HG02588 (cell line): Measurements from ENCODE around the gene PLEKHA7.
"Not testable (repeated sequence)": the region's sequence is repeated elsewhere in the genome, so short reads cannot be mapped to it uniquely, and the experiment has no call there.

ENCODE experiments used
- ATAC-seq: cut with Tn5 transposase; IDR thresholded peaks from one replicate; pipeline ENCODE4 v1.9.1; 2021; ENCODE audit warnings: mild to moderate bottlenecking, moderate library complexity; ENCODE audit not compliant: unreplicated experiment

Gene PLEKHA7

GRCh38 chr11:16942911-16943310 lies 71.3 kb downstream of the PLEKHA7 start:
- no peak for ATAC-seq

- ATAC-seq, result no peak
Observed at GRCh38 chr11:16942342-16942741, 71.9 kb downstream of the PLEKHA7 start.

- ATAC-seq, result no peak
Observed at GRCh38 chr11:16941935-16942334, 72.3 kb downstream of the PLEKHA7 start.

- no peak for ATAC-seq
Observed at GRCh38 chr11:16938061-16938460, 76.2 kb downstream of the PLEKHA7 start.

GRCh38 chr11:16936643-16937042 lies 77.6 kb downstream of the PLEKHA7 start:
- ATAC-seq, result no peak

GRCh38 chr11:16935518-16936302 lies 78.5 kb downstream of the PLEKHA7 start:
- ATAC-seq, result no peak

GRCh38 chr11:16933756-16934603 lies 80.2 kb downstream of the PLEKHA7 start:
- no peak for ATAC-seq

GRCh38 chr11:16933291-16933690 lies 80.9 kb downstream of the PLEKHA7 start:
- no peak for ATAC-seq

GRCh38 chr11:16928044-16928443 lies 86.2 kb downstream of the PLEKHA7 start:
- no peak for ATAC-seq

GRCh38 chr11:16926883-16927626 lies 87.2 kb downstream of the PLEKHA7 start:
- ATAC-seq, result no peak

GRCh38 chr11:16925561-16926065 lies 88.6 kb downstream of the PLEKHA7 start:
- no peak for ATAC-seq

- ATAC-seq, result peak; percentile 16
Observed at GRCh38 chr11:16924826-16925560, 89.2 kb downstream of the PLEKHA7 start.

GRCh38 chr11:16924462-16924825 lies 89.8 kb downstream of the PLEKHA7 start:
- ATAC-seq, result peak; percentile 67

GRCh38 chr11:16923987-16924386 lies 90.2 kb downstream of the PLEKHA7 start:
- peak; percentile 41 for ATAC-seq

- ATAC-seq, result no peak
Observed at GRCh38 chr11:16921668-16922067, 92.5 kb downstream of the PLEKHA7 start.

- no peak for ATAC-seq
Observed at GRCh38 chr11:16921019-16921418, 93.2 kb downstream of the PLEKHA7 start.

- no peak for ATAC-seq
Observed at GRCh38 chr11:16920559-16920958, 93.7 kb downstream of the PLEKHA7 start.

- not testable (repeated sequence) for ATAC-seq
Observed at GRCh38 chr11:16918543-16919182, 95.6 kb downstream of the PLEKHA7 start.

- no peak for ATAC-seq
Observed at GRCh38 chr11:16917941-16918340, 96.3 kb downstream of the PLEKHA7 start.

- ATAC-seq, result no peak
Observed at GRCh38 chr11:16912692-16913111, 101.5 kb downstream of the PLEKHA7 start.
